K562 (cell line): ENCODE results near the gene RASSF7. TPM values are rescaled to one million over a fixed set of nuclear protein-coding genes. Genes with fewer than 3 reads are reported as not detected.

Experiments
- BACH1 ChIP-seq: fragments of 200-800 bp; sonication (Bioruptor generic); IDR thresholded peaks from 2 replicates; pipeline ENCODE4 v1.6.1; 2016; ENCODE audit warnings: missing genetic modification characterization, missing compliant biosample characterization
- CBX1 ChIP-seq: sonication (generic); IDR thresholded peaks from 2 replicates; pipeline ENCODE4 v1.6.1; 2016; ENCODE audit warnings: antibody characterized with exemption, low read depth, mild to moderate bottlenecking
- CBX2 ChIP-seq: fragments of 200-600 bp; sonication (generic); IDR thresholded peaks from one replicate; pipeline ENCODE4 v1.6.1; 2012; ENCODE audit warnings: mild to moderate bottlenecking, low read length, inconsistent platforms; ENCODE audit not compliant: insufficient read depth, poor library complexity, severe bottlenecking
- CREB1 ChIP-seq, 2 experiments: sonication (generic) in 1 of 2; formaldehyde crosslinking in 1 of 2; IDR thresholded peaks; 2 replicates each; pipeline versions ENCODE4 v1.6.1 to v1.8.0; 2012 to 2022; ENCODE audit warnings: inconsistent platforms in 1 of 2, mild to moderate bottlenecking in 1 of 2, missing genetic modification reagents in 1 of 2, moderate library complexity in 1 of 2
- ERF ChIP-seq: fragments of 450-650 bp; formaldehyde crosslinking; IDR thresholded peaks from 2 replicates; pipeline ENCODE4 v1.4.0; 2020; ENCODE audit warnings: mild to moderate bottlenecking, mixed read lengths
- HNRNPH1 ChIP-seq: fragments of 200-400 bp; formaldehyde crosslinking; optimal IDR thresholded peaks from 2 replicates; pipeline ENCODE3; 2017; ENCODE audit warnings: low read depth, mild to moderate bottlenecking, low read length, moderate library complexity
- ILF3 ChIP-seq: fragments of 450-650 bp; IDR thresholded peaks from 2 replicates; pipeline ENCODE4 v1.6.1; 2018; ENCODE audit warnings: antibody characterized with exemption, mild to moderate bottlenecking, moderate library complexity, borderline replicate concordance
- KDM5B ChIP-seq: fragments of 200-600 bp; sonication (generic); IDR thresholded peaks from 2 replicates; pipeline ENCODE4 v1.6.1; 2012; ENCODE audit warnings: low read depth, mild to moderate bottlenecking, moderate library complexity, low read length, control low read depth, inconsistent platforms; ENCODE audit not compliant: insufficient replicate concordance
- PBX2 ChIP-seq, 2 experiments: IDR thresholded peaks in 1 of 2; conservative IDR thresholded peaks in 1 of 2; 2 replicates each; pipeline ENCODE4 v1.6.1; 2016; ENCODE audit warnings: low read depth in 2 of 2, mild to moderate bottlenecking in 1 of 2, missing compliant biosample characterization in 1 of 2, missing genetic modification characterization in 1 of 2, moderate library complexity in 1 of 2
- PPARD ChIP-seq: fragments of 250-450 bp; sonication (Bioruptor Pico); IDR thresholded peaks from 2 replicates; pipeline ENCODE4 v1.8.0; 2022; ENCODE audit warnings: inconsistent platforms, mild to moderate bottlenecking, moderate library complexity
- SMARCA4 ChIP-seq: fragments of 450-650 bp; IDR thresholded peaks from 2 replicates; pipeline ENCODE4 v1.6.1; 2016
- TARDBP ChIP-seq: fragments of 450-650 bp; IDR thresholded peaks from 2 replicates; pipeline ENCODE4 v1.6.1; 2016
- THRB ChIP-seq: fragments of 450-650 bp; formaldehyde crosslinking; conservative IDR thresholded peaks from 2 replicates; pipeline ENCODE4 v1.4.0; 2022; ENCODE audit warnings: mild to moderate bottlenecking, missing genetic modification characterization
- TSC22D4 ChIP-seq: fragments of 450-650 bp; IDR thresholded peaks from 2 replicates; pipeline ENCODE4 v1.6.1; 2016; ENCODE audit warnings: missing genetic modification characterization, missing biosample characterization, control low read depth
- ZBTB12 ChIP-seq: fragments of 250-450 bp; sonication (Bioruptor Pico); IDR thresholded peaks from 2 replicates; pipeline ENCODE4 v1.4.0; 2020
- ZNF23 ChIP-seq: fragments of 250-450 bp; sonication (Bioruptor Pico); IDR thresholded peaks from 2 replicates; pipeline ENCODE4 v1.4.0; 2020; ENCODE audit warnings: mild to moderate bottlenecking
- ZNF507 ChIP-seq: conservative IDR thresholded peaks from 2 replicates; pipeline ENCODE4 v1.6.1; 2017; ENCODE audit warnings: missing genetic modification characterization, missing compliant biosample characterization
- ZNF79 ChIP-seq: fragments of 250-450 bp; sonication (Bioruptor Pico); IDR thresholded peaks from 2 replicates; pipeline ENCODE4 v1.4.0; 2020; ENCODE audit warnings: low read depth, mild to moderate bottlenecking, moderate library complexity
- polyA plus RNA-seq, 8 experiments: library from polyadenylated mRNA; depleted of rRNA in 4 of 8; stranded (reverse) in 5 of 8; unstranded in 3 of 8; fragments of >200 nt; fragmentation: Nextera tagmentation in 2 of 8; fragmentation: Illumina TruSeq in 1 of 8; extraction: Ambion mirVana in 2 of 8; extraction: Trizol in 1 of 8; gene quantifications; 2 replicates each; pipeline versions ENCODE4 v1.2.1 to v1.2.3, GENCODE V29; 2011 to 2014; ENCODE audit warnings: inconsistent platforms in 1 of 8, missing spikeins in 1 of 8
- total RNA-seq, 7 experiments: library from RNA; depleted of rRNA in 6 of 7; stranded (reverse); fragments of >200 nt in 6 of 7; fragmentation: Illumina TruSeq in 2 of 7; extraction: Trizol in 2 of 7; gene quantifications; 2 replicates each; pipeline versions ENCODE4 v1.2.1 to v1.2.3, GENCODE V29; 2011 to 2021; ENCODE audit warnings: low replicate concordance in 1 of 7
- TF ChIP-seq, protein P1 (sequence below): sonication (generic); formaldehyde crosslinking; IDR thresholded peaks from 2 replicates; pipeline ENCODE4 v1.8.1; 2023; ENCODE audit warnings: mild to moderate bottlenecking, missing genetic modification reagents

The RASSF7 gene
- total and polyA plus RNA-seq, 9 of the 15 experiments (the other 6 are each of a cell fraction or from before 2014, with no cell fraction given) = 0.41 to 45.2 (median 18.6) TPM

DNA sequence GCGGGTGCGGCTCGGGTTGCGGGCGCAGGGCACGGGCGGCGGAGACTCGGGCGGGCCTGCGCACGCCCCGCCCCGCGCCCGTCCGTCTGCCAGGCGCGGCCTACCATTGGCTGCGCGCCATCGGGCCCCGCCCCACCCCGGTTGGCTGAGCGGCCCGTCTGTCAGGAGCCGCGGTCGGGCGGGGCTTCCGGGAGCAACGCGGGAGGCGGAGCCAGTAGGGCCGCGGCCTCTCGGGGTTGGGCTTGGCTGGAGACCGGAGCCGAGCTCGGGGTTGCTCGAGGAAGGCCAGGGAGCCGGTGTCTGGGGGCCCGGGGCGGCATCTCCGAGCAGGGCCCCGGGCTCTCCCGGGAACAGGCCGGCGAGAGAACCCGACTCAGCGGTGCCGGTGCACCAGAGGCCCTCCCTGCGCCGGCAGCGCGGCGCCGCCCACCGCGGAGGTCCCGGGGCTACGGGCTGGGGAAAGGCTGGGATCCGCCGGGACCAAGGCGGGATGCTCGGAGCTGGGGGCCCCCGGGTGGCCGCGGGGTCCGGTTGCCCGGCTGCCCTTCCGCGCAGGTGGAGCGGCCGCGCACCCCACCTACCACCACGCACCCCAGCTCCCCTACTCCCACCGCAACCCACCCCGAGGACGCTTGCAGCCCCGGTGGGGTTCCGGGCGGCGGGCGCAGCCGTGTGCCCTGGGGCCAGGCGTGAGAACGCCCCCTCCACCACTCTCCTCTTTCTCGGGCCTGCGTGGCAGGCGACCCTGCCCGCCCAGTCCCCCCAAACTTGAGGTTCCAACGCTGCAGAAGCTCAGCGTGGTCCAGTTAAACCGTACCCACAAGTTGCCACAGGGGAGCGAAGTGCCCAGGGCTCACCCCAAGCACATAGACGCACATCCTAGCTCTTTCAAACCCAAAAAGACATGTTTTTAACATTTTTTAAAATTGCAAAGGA is 25.0 kb upstream of the RASSF7 start, which contains the start of gene HRAS (continued):
- TF ChIP-seq PBX2 (CRISPR knock-in tag; IDR thresholded peaks at IDR 0.05; ENCODE audit: low read depth) (peak; percentile 96), PBX2 (tag; conservative IDR thresholded peaks at IDR 0.05; ENCODE audit: low read depth) (peak; percentile 86), ZBTB12 (no peak), BACH1 (tag) (no peak), ERF (CRISPR knock-in tag) (no peak), KDM5B (no peak), ILF3 (no peak), CREB1 (IDR thresholded peaks at IDR 0.05) (peak; percentile 28; the same call in 1 of the 2 replicates), CREB1 (CRISPR knock-in tag; IDR thresholded peaks at IDR 0.05) (no peak), ZNF507 (tag) (no peak), PPARD (no peak), THRB (no peak), TSC22D4 (tag) (no peak), TARDBP (no peak; the same call in 1 of the 2 replicates), CBX2 (no peak), CBX1 (no peak; the same call in 1 of the 2 replicates), HNRNPH1 (no peak), SMARCA4 (no peak), ZNF79 (CRISPR knock-in tag) (no peak), ZNF23 (no peak)
- TF ChIP-seq, protein P1, sequence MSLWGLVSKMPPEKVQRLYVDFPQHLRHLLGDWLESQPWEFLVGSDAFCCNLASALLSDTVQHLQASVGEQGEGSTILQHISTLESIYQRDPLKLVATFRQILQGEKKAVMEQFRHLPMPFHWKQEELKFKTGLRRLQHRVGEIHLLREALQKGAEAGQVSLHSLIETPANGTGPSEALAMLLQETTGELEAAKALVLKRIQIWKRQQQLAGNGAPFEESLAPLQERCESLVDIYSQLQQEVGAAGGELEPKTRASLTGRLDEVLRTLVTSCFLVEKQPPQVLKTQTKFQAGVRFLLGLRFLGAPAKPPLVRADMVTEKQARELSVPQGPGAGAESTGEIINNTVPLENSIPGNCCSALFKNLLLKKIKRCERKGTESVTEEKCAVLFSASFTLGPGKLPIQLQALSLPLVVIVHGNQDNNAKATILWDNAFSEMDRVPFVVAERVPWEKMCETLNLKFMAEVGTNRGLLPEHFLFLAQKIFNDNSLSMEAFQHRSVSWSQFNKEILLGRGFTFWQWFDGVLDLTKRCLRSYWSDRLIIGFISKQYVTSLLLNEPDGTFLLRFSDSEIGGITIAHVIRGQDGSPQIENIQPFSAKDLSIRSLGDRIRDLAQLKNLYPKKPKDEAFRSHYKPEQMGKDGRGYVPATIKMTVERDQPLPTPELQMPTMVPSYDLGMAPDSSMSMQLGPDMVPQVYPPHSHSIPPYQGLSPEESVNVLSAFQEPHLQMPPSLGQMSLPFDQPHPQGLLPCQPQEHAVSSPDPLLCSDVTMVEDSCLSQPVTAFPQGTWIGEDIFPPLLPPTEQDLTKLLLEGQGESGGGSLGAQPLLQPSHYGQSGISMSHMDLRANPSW (CRISPR knock-in tag) = no peak
